Measurements from ENCODE around the gene NPDC1.

NPDC1 gene

GRCh38 chr9:137048655-137049543 lies 2.9 kb upstream of the NPDC1 start:
- TF ChIP-seq, protein P1, sequence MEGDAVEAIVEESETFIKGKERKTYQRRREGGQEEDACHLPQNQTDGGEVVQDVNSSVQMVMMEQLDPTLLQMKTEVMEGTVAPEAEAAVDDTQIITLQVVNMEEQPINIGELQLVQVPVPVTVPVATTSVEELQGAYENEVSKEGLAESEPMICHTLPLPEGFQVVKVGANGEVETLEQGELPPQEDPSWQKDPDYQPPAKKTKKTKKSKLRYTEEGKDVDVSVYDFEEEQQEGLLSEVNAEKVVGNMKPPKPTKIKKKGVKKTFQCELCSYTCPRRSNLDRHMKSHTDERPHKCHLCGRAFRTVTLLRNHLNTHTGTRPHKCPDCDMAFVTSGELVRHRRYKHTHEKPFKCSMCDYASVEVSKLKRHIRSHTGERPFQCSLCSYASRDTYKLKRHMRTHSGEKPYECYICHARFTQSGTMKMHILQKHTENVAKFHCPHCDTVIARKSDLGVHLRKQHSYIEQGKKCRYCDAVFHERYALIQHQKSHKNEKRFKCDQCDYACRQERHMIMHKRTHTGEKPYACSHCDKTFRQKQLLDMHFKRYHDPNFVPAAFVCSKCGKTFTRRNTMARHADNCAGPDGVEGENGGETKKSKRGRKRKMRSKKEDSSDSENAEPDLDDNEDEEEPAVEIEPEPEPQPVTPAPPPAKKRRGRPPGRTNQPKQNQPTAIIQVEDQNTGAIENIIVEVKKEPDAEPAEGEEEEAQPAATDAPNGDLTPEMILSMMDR (IDR thresholded peaks at IDR 0.05; ENCODE audit: low read depth, low read length) = no peak
- TF ChIP-seq EZH2phosphoT487 (IDR thresholded peaks at IDR 0.05; ENCODE audit: low read depth) = no peak
- peaks cover 3% of the 10 kb centered on the region; the same call in 1 of the 2 replicates for H3K4me1 ChIP-seq (ENCODE audit: low read length)
- H3K4me2 ChIP-seq (ENCODE audit: low read length) = no peak overlapping the region
- H3K36me3 ChIP-seq (replicated peaks; ENCODE audit: low read depth, low read length) = no peaks in the 10 kb centered on the region
- no peaks in the 10 kb centered on the region for H3K79me2 ChIP-seq (ENCODE audit: low read length)
- no peak overlapping the region for H3K4me3 ChIP-seq (ENCODE audit: low read length)
- H3K27ac ChIP-seq (ENCODE audit: low read length) = no peak overlapping the region
- H2AFZ ChIP-seq (ENCODE audit: low read depth, low read length) = no peak overlapping the region
- 0 out of 2 replicates have a peak, but pooled peaks cover 9% of the 10 kb centered on the region for H4K20me1 ChIP-seq (ENCODE audit: insufficient read depth, low read length)
- peaks cover 24% of the 10 kb centered on the region for H3K27me3 ChIP-seq (ENCODE audit: low read depth, low read length)
- no peaks in the 10 kb centered on the region for H3K9me3 ChIP-seq (ENCODE audit: insufficient read depth, low read length)
- H3K9ac ChIP-seq (ENCODE audit: low read length) = no peak overlapping the region

DNA sequence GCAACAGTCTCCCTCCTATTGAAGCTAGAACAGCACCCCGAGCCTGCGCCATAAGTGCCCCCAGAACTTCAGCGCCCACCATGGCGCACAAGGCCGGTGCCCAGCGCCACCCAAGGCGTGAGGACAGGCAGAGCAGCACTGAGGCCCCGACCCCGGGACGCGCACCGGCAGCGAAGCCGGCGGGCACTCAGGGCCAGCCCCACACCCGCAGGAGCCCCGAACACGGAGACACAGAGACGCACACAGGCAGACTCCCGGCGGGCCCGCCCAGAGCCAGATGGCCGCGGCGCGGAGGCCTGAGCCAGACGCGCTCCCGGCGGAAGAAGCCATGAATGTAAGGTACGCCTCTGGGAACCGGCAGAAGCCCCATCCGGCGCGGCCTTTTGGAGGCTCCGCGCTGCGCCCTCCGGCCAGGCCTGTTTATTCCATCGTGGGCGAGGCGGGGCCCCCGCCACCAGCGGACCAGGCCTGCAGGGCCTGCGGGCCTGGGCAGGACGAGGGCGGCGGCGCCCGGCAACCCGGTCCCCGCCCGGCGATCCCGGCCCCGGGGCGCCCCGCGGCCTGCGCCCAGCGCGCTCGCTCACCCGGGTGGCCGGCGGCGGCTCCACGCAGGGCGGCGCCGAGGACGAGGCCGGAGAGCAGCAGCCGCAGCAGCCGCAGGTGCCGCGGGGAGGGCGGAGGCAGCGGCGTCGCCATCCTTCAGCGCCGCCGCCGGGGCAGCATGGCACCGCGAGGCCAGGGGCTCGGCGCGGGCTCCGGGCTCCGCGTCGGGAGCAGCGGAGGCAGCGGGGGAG lies 486 bp downstream of the NPDC1 start:
- Histone ChIP-seq H3K4me1 (ENCODE audit: low read length) (peaks cover 3% of the 10 kb centered on the region; the same call in 1 of the 2 replicates), H3K79me2 (ENCODE audit: low read length) (no peaks in the 10 kb centered on the region), H4K20me1 (ENCODE audit: insufficient read depth, low read length) (0 out of 2 replicates have a peak, but pooled peaks cover 9% of the 10 kb centered on the region), H3K9me3 (ENCODE audit: insufficient read depth, low read length) (no peaks in the 10 kb centered on the region), H3K27me3 (ENCODE audit: low read depth, low read length) (peaks cover 27% of the 10 kb centered on the region), H3K9ac (ENCODE audit: low read length) (no peak overlapping the region), H3K4me2 (ENCODE audit: low read length) (no peak overlapping the region), H2AFZ (ENCODE audit: low read depth, low read length) (no peak overlapping the region), H3K36me3 (replicated peaks; ENCODE audit: low read depth, low read length) (no peaks in the 10 kb centered on the region), H3K4me3 (ENCODE audit: low read length) (no peak overlapping the region), H3K27ac (ENCODE audit: low read length) (no peak overlapping the region)
- TF ChIP-seq, protein P1 (IDR thresholded peaks at IDR 0.05; ENCODE audit: low read depth, low read length) = no peak
- no peak for TF ChIP-seq EZH2phosphoT487 (IDR thresholded peaks at IDR 0.05; ENCODE audit: low read depth)

DNA sequence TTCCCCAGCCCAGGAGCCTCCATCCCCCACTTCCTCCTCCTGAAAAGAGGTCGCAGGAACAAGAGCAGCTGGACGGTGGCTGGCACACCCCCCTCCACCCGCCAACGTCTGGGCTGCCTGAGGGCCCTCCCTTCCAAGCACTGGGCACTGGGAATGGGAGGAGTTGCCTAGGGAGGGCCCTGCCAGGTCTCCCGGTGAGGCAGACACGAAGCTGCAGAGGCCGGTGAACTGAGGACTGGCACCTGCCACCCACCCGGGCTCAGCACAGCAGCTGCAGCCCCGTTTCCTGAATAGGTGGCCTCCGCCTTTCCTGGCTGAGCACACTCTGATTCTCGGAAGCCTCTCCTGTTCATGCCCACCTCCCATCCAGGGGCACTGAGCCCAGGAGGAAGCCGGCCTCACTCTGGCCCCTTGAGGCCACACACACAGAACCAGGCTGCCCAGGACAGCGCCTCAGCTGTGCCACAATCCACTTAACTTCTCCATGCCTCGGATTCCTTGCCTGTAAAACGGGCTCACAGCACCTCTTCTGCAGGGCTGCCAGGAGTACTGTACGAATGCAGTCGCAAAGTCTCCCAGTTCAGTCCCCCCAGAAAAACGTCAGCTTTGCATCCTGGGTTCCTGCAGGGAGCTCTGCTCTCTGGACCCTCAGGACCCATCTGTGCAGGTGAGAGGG lies 1.3 kb downstream of the NPDC1 start:
- H3K27me3 ChIP-seq (ENCODE audit: low read depth, low read length) = peaks cover 24% of the 10 kb centered on the region
- no peaks in the 10 kb centered on the region for H3K79me2 ChIP-seq (ENCODE audit: low read length)
- peaks cover 3% of the 10 kb centered on the region; the same call in 1 of the 2 replicates for H3K4me1 ChIP-seq (ENCODE audit: low read length)
- H4K20me1 ChIP-seq (ENCODE audit: insufficient read depth, low read length) = 0 out of 2 replicates have a peak, but pooled peaks cover 9% of the 10 kb centered on the region
- H3K9me3 ChIP-seq (ENCODE audit: insufficient read depth, low read length) = no peaks in the 10 kb centered on the region
- H2AFZ ChIP-seq (ENCODE audit: low read depth, low read length) = no peak overlapping the region
- no peak for TF ChIP-seq EZH2phosphoT487 (IDR thresholded peaks at IDR 0.05; ENCODE audit: low read depth)
- TF ChIP-seq, protein P1 (IDR thresholded peaks at IDR 0.05; ENCODE audit: low read depth, low read length) = no peak
- H3K9ac ChIP-seq (ENCODE audit: low read length) = no peak overlapping the region
- H3K4me2 ChIP-seq (ENCODE audit: low read length) = no peak overlapping the region
- H3K27ac ChIP-seq (ENCODE audit: low read length) = no peak overlapping the region
- no peaks in the 10 kb centered on the region for H3K36me3 ChIP-seq (replicated peaks; ENCODE audit: low read depth, low read length)
- H3K4me3 ChIP-seq (ENCODE audit: low read length) = no peak overlapping the region
